Ramos (cell line): Measurements from ENCODE around the gene FOXN3.
"Not testable (repeated sequence)": the region's sequence is repeated elsewhere in the genome, so short reads cannot be mapped to it uniquely, and the experiment has no call there.

Experiments used
- in situ Hi-C: fragments of 300-500 bp; cut with MboI; formaldehyde crosslinking; loops from one replicate; pipeline ENCODE4 v1.14.3; 2022; ENCODE audit warnings: low sequenced_read_pairs; ENCODE audit not compliant: unreplicated experiment

FOXN3 gene

GRCh38 chr14:89163031-89163636, 253.9 kb downstream of the FOXN3 start:
- in situ Hi-C loops: loop anchor here (10.0 kb wide), 1 partner anchor 752 kb away; no protein-coding TSS in a partner anchor

GRCh38 chr14:89162586-89162985, 254.4 kb downstream of the FOXN3 start:
- in situ Hi-C loops: loop anchor here (10.0 kb wide), 1 partner anchor 752 kb away; no protein-coding TSS in a partner anchor

- in situ Hi-C loops: loop anchor here (10.0 kb wide), 1 partner anchor 754 kb away; no protein-coding TSS in a partner anchor
Measured at GRCh38 chr14:89160437-89160836, 256.6 kb downstream of the FOXN3 start.

- in situ Hi-C loops: no loop called here
Measured at GRCh38 chr14:89158701-89159100, 258.3 kb downstream of the FOXN3 start.

- in situ Hi-C loops: not testable (repeated sequence)
Measured at GRCh38 chr14:89158104-89158503, 258.9 kb downstream of the FOXN3 start.

- in situ Hi-C loops: no loop called here
Measured at GRCh38 chr14:89155491-89155890, 261.5 kb downstream of the FOXN3 start.

GRCh38 chr14:89151693-89152092, 265.3 kb downstream of the FOXN3 start:
- in situ Hi-C loops: not testable (repeated sequence)

- in situ Hi-C loops: no loop called here
Measured at GRCh38 chr14:89146274-89146673, 270.8 kb downstream of the FOXN3 start.

- in situ Hi-C loops: no loop called here
Measured at GRCh38 chr14:89144642-89145041, 272.4 kb downstream of the FOXN3 start.

- in situ Hi-C loops: no loop called here
Measured at GRCh38 chr14:89144066-89144465, 273.0 kb downstream of the FOXN3 start.

- in situ Hi-C loops: no loop called here
Measured at GRCh38 chr14:89143595-89143994, 273.4 kb downstream of the FOXN3 start.

- in situ Hi-C loops: no loop called here
Measured at GRCh38 chr14:89142366-89142765, 274.7 kb downstream of the FOXN3 start.

- in situ Hi-C loops: no loop called here
Measured at GRCh38 chr14:89141862-89142261, 275.2 kb downstream of the FOXN3 start.

- in situ Hi-C loops: no loop called here
Measured at GRCh38 chr14:89140326-89140725, 276.7 kb downstream of the FOXN3 start.

GRCh38 chr14:89139404-89140247, 277.4 kb downstream of the FOXN3 start:
- in situ Hi-C loops: no loop called here

- in situ Hi-C loops: no loop called here
Measured at GRCh38 chr14:89138846-89139245, 278.2 kb downstream of the FOXN3 start.

GRCh38 chr14:89137526-89138163, 279.4 kb downstream of the FOXN3 start:
- in situ Hi-C loops: no loop called here

- in situ Hi-C loops: no loop called here
Measured at GRCh38 chr14:89136587-89136986, 280.4 kb downstream of the FOXN3 start.

- in situ Hi-C loops: no loop called here
Measured at GRCh38 chr14:89134640-89135039, 282.4 kb downstream of the FOXN3 start.

GRCh38 chr14:89131004-89131750, 285.9 kb downstream of the FOXN3 start:
- in situ Hi-C loops: no loop called here
